ENCODE measurements around the gene TMEM192.

GRCh38 chr4:165111906-165112367 lies 723 bp downstream of the TMEM192 start:
- TF ChIP-seq EZH2 (IDR thresholded peaks at IDR 0.05; ENCODE audit: low read depth), result no peak
- no peak for TF ChIP-seq CTCF (conservative IDR thresholded peaks at IDR 0.05)
